ENCODE results near the gene MAP4. TPM values are rescaled to one million over a fixed set of nuclear protein-coding genes. Genes with fewer than 3 reads are reported as not detected.

Gene MAP4
- total and polyA plus RNA-seq, 4 donors: 16.6 to 41.4 (median 30.8) TPM

DNA sequence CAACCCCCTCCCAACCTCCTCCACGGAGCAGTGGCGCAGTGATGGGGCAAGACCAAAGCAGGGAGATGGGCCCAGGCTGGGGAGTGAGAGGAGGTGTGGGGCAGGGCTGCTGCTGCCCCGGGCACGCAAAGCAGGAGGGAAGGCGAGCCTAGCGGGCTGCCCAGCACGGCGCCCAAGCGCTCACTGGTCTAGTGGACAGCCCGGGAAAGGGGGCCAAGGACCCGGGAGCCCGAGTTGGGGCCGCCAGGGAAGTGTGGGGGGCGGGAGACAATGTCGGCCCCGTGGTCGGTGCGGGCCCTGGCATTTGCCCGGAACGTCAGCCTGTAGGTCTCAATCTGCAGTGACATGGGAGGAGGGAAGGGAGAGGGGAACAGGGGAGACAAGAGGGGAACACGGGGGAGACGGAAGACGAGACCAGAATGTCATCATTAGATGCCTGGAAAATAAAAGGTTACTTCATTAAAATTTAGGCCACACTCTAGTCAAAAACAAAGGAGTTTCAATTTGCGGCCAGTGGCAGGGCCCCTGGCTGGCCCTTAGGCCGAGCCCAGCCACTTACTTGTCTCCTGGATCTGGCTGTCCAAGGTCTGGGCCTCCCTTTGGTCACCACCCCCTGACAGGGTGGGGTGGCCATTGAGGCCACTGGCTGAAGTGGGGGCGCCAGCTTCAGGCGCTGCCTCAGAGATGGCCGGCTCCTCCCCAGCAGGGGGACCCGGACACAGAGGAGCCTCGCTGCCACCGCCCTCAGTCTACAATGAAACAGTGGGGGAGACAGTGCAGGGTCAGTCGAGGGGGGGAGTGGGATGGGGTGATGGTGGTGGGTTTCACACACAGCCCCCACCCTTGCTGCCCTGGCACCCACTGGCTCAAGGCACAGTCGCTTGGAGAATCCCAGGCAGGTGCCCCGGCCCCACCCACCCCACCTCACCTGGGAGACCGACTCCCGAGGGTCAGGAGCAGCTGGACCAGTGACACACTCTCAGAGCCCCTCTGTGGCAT, 163.3 kb downstream of the MAP4 start:
- H3K9ac ChIP-seq (ENCODE audit: low read depth in 1 of 2, low read length in 2 of 2): no peak overlapping the region
- H3K9me3 ChIP-seq (ENCODE audit: control insufficient read depth in 4 of 4, low read length in 3 of 4): no peaks in the 10 kb centered on the region
- H3K36me3 ChIP-seq (ENCODE audit: control insufficient read depth in 4 of 4, insufficient read depth in 3 of 4, low read depth in 1 of 4, low read length in 3 of 4): peaks cover 15 to 80% (median 28%) of the 10 kb centered on the region in 4 donors
- no peak overlapping the region for H3K27ac ChIP-seq (ENCODE audit: low read depth in 1 of 2, low read length in 2 of 2)
- H3K4me3 ChIP-seq (ENCODE audit: low read depth in 1 of 3, low read length in 3 of 3): no peak overlapping the region
- H3K27me3 ChIP-seq (ENCODE audit: control insufficient read depth in 4 of 4, insufficient read depth in 4 of 4, low read length in 3 of 4): no peaks in the 10 kb centered on the region
- no peak for DNase-seq (ENCODE audit: low spot score)
- no peaks in the 10 kb centered on the region for H3K4me1 ChIP-seq (ENCODE audit: control insufficient read depth in 4 of 4, insufficient read depth in 4 of 4, low read length in 3 of 4)
- WGBS: 94% methylated on average over 36 of the region's 36 CpGs
- no peak for TF ChIP-seq SP1 (IDR thresholded peaks at IDR 0.05)
- TF ChIP-seq ZBTB33 (IDR thresholded peaks at IDR 0.05): no peak
- TF ChIP-seq RXRA (IDR thresholded peaks at IDR 0.05): no peak
- TF ChIP-seq FOXA1 (IDR thresholded peaks at IDR 0.05): no peak
- no peak for TF ChIP-seq JUND (IDR thresholded peaks at IDR 0.05)
- no peak for TF ChIP-seq EGR1 (IDR thresholded peaks at IDR 0.05; ENCODE audit: low read depth in 2 of 2)
- TF ChIP-seq HNF4A (conservative IDR thresholded peaks at IDR 0.05): no peak
- TF ChIP-seq GABPA (IDR thresholded peaks at IDR 0.05 in 1 of 2, conservative IDR thresholded peaks at IDR 0.05 in 1 of 2): no peak
- no peak for TF ChIP-seq CTCF (IDR thresholded peaks at IDR 0.05; ENCODE audit: low read depth, low read length, missing input control)
- TF ChIP-seq NR2F2 (IDR thresholded peaks at IDR 0.05): no peak
- no peak for TF ChIP-seq FOXA2 (IDR thresholded peaks at IDR 0.05)
- no peak for TF ChIP-seq HNF4G (IDR thresholded peaks at IDR 0.05)
- no peak for TF ChIP-seq TAF1 (conservative IDR thresholded peaks at IDR 0.05)
- no peak for TF ChIP-seq ATF3 (IDR thresholded peaks at IDR 0.05)
- TF ChIP-seq RAD21 (IDR thresholded peaks at IDR 0.05): no peak
- no peak for TF ChIP-seq MAX (IDR thresholded peaks at IDR 0.05)
- no peak for TF ChIP-seq YY1 (IDR thresholded peaks at IDR 0.05)

- WGBS: 95% methylated on average over 12 of the region's 12 CpGs
- TF ChIP-seq TAF1 (conservative IDR thresholded peaks at IDR 0.05) (no peak), CTCF (IDR thresholded peaks at IDR 0.05; ENCODE audit: low read depth, low read length, missing input control) (no peak), EGR1 (IDR thresholded peaks at IDR 0.05; ENCODE audit: low read depth in 2 of 2) (no peak), FOXA2 (IDR thresholded peaks at IDR 0.05) (no peak), FOXA1 (IDR thresholded peaks at IDR 0.05) (no peak), RAD21 (IDR thresholded peaks at IDR 0.05) (no peak), MAX (IDR thresholded peaks at IDR 0.05) (no peak), RXRA (IDR thresholded peaks at IDR 0.05) (no peak), YY1 (IDR thresholded peaks at IDR 0.05) (no peak)
- TF ChIP-seq, protein P1, sequence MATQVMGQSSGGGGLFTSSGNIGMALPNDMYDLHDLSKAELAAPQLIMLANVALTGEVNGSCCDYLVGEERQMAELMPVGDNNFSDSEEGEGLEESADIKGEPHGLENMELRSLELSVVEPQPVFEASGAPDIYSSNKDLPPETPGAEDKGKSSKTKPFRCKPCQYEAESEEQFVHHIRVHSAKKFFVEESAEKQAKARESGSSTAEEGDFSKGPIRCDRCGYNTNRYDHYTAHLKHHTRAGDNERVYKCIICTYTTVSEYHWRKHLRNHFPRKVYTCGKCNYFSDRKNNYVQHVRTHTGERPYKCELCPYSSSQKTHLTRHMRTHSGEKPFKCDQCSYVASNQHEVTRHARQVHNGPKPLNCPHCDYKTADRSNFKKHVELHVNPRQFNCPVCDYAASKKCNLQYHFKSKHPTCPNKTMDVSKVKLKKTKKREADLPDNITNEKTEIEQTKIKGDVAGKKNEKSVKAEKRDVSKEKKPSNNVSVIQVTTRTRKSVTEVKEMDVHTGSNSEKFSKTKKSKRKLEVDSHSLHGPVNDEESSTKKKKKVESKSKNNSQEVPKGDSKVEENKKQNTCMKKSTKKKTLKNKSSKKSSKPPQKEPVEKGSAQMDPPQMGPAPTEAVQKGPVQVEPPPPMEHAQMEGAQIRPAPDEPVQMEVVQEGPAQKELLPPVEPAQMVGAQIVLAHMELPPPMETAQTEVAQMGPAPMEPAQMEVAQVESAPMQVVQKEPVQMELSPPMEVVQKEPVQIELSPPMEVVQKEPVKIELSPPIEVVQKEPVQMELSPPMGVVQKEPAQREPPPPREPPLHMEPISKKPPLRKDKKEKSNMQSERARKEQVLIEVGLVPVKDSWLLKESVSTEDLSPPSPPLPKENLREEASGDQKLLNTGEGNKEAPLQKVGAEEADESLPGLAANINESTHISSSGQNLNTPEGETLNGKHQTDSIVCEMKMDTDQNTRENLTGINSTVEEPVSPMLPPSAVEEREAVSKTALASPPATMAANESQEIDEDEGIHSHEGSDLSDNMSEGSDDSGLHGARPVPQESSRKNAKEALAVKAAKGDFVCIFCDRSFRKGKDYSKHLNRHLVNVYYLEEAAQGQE (IDR thresholded peaks at IDR 0.05): no peak
These were observed 164.2 kb downstream of the MAP4 start for GRCh38 chr3:47851888-47852603.

More at GRCh38 chr3:47851888-47852603, 164.2 kb downstream of the MAP4 start:
- no peak overlapping the region for H3K9ac ChIP-seq (ENCODE audit: low read depth in 1 of 2, low read length in 2 of 2)
- no peak overlapping the region for H3K4me3 ChIP-seq (ENCODE audit: low read depth in 1 of 3, low read length in 3 of 3)
- H3K27me3 ChIP-seq (ENCODE audit: control insufficient read depth in 4 of 4, insufficient read depth in 4 of 4, low read length in 3 of 4): no peaks in the 10 kb centered on the region
- no peaks in the 10 kb centered on the region for H3K9me3 ChIP-seq (ENCODE audit: control insufficient read depth in 4 of 4, low read length in 3 of 4)
- peaks cover 17 to 84% (median 32%) of the 10 kb centered on the region in 4 donors for H3K36me3 ChIP-seq (ENCODE audit: control insufficient read depth in 4 of 4, insufficient read depth in 3 of 4, low read depth in 1 of 4, low read length in 3 of 4)
- H3K27ac ChIP-seq (ENCODE audit: low read depth in 1 of 2, low read length in 2 of 2): no peak overlapping the region
- no peaks in the 10 kb centered on the region for H3K4me1 ChIP-seq (ENCODE audit: control insufficient read depth in 4 of 4, insufficient read depth in 4 of 4, low read length in 3 of 4)
- DNase-seq (ENCODE audit: low spot score): no peak

All from liver (tissue), 9 donors.